ENCODE results near the gene LRFN4. TPM values are rescaled to one million over a fixed set of nuclear protein-coding genes. Genes with fewer than 3 reads are reported as not detected.
"Not testable (repeated sequence)": the region's sequence is repeated elsewhere in the genome, so short reads cannot be mapped to it uniquely, and the experiment has no call there.

The LRFN4 gene
- total RNA-seq, 1 experiment from 2014 or later = 66.7 TPM

DNA sequence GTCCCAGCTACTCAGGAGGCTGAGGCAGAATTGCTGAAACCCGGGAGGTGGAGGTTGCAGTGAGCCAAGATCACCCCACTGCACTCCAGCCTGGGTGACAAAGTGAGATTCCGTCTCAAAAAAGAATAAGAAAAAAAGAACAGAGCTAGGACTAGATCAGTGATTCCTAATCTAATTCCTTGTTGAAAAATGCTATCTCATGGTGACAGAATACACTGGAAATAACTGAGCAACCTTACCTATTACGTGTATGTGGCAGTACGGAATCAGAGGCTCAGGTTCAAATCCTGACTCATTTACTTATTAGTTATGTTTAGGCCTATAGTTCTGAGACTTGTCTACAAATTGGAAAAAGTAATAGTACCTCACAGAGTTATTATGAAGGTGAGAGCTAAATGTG lies 33.2 kb upstream of the LRFN4 start:
- no peak overlapping the region for H4K91ac ChIP-seq (ENCODE audit: insufficient read length, low read depth, low read length)
- no peak overlapping the region for H2AFZ ChIP-seq (ENCODE audit: low read length)

DNA sequence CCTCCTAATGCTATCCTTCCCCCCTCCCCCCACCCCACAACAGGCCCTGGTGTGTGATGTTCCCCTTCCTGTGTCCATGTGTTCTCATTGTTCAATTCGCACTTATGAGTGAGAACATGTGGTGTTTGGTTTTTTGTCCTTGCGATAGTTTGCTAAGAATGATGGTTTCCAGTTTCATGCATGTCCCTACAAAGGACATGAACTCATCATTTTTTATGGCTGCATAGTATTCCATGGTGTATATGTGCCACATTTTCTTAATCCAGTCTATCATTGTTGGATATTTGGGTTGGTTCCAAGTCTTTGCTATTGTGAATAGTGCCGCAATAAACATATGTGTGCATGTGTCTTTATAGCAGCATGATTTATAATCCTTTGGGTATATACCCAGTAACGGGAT lies 32.3 kb upstream of the LRFN4 start:
- H4K8ac ChIP-seq (replicated peaks; ENCODE audit: insufficient read length, low read depth, low read length); H4K20me1 ChIP-seq (ENCODE audit: control insufficient read depth, insufficient read depth, insufficient read length); H3K9me3 ChIP-seq (ENCODE audit: control insufficient read depth, low read depth, low read length); H2BK12ac ChIP-seq (ENCODE audit: insufficient read length, low read depth, low read length); H2BK15ac ChIP-seq (ENCODE audit: low read depth, low read length); H3K27ac Mint-ChIP-seq; H3K4me1 Mint-ChIP-seq; H3K14ac ChIP-seq (ENCODE audit: insufficient read depth, low read length); H3K27me3 Mint-ChIP-seq (ENCODE audit: low read depth); H3K9me3 Mint-ChIP-seq; H3K79me2 ChIP-seq (ENCODE audit: insufficient read depth, low read length); H3K4me1 ChIP-seq (ENCODE audit: insufficient read depth, low read length); H3K56ac ChIP-seq (ENCODE audit: insufficient read length, low read depth, low read length); H3K9ac ChIP-seq (ENCODE audit: extremely low read depth, insufficient read length, low read length); H3K4me3 Mint-ChIP-seq; H4K91ac ChIP-seq (ENCODE audit: insufficient read length, low read depth, low read length); H3K27ac ChIP-seq (ENCODE audit: insufficient read length, low read depth, low read length); H2AFZ ChIP-seq (ENCODE audit: low read length); H2BK20ac ChIP-seq (ENCODE audit: low read depth, low read length, poor library complexity, severe bottlenecking); H2BK5ac ChIP-seq (ENCODE audit: insufficient read length, low read length); H3T11ph ChIP-seq (ENCODE audit: low read length); H3K27me3 ChIP-seq (ENCODE audit: insufficient read depth, low read length); H4K5ac ChIP-seq (ENCODE audit: insufficient read length, low read depth, low read length); H3K4me2 ChIP-seq (ENCODE audit: insufficient read depth, insufficient read length, low read length); H3K23me2 ChIP-seq (ENCODE audit: insufficient read length, low read depth, low read length, poor library complexity, severe bottlenecking); H2BK120ac ChIP-seq (ENCODE audit: low read depth, low read length, poor library complexity, severe bottlenecking); DNase-seq; H3K18ac ChIP-seq (ENCODE audit: insufficient read length, low read depth, low read length); H3K23ac ChIP-seq (ENCODE audit: insufficient read length, low read depth, low read length); H3K4ac ChIP-seq (ENCODE audit: low read depth, low read length); H2AK5ac ChIP-seq (ENCODE audit: insufficient read length, low read length); H3K79me1 ChIP-seq (ENCODE audit: insufficient read depth, low read depth, low read length, poor library complexity, severe bottlenecking): not testable (repeated sequence)
- no CpG with 5 or more reads among the region's 4 CpGs for WGBS (ENCODE audit: extremely low coverage, insufficient read length, low lambda C conversion rate)
- H3K36me3 Mint-ChIP-seq (ENCODE audit: insufficient read depth in 1 of 3, low read depth in 3 of 3) = peaks cover 0 to 37% (median 26%) of the 10 kb centered on the region in 3 experiments; a peak in 4 of 7 replicates

More for the DNA sequence above, 33.2 kb upstream of the LRFN4 start:
- Histone ChIP-seq H3T11ph (ENCODE audit: low read length) (no peak overlapping the region), H2BK5ac (ENCODE audit: insufficient read length, low read length) (no peak overlapping the region), H3K79me1 (ENCODE audit: insufficient read depth, low read depth, low read length, poor library complexity, severe bottlenecking) (no peaks in the 10 kb centered on the region), H3K79me2 (ENCODE audit: insufficient read depth, low read length) (no peaks in the 10 kb centered on the region), H3K14ac (ENCODE audit: insufficient read depth, low read length) (no peak overlapping the region), H3K9me3 (ENCODE audit: control insufficient read depth, low read depth, low read length) (no peaks in the 10 kb centered on the region), H3K23me2 (ENCODE audit: insufficient read length, low read depth, low read length, poor library complexity, severe bottlenecking) (no peaks in the 10 kb centered on the region), H4K20me1 (ENCODE audit: control insufficient read depth, insufficient read depth, insufficient read length) (no peaks in the 10 kb centered on the region), H3K4me2 (ENCODE audit: insufficient read depth, insufficient read length, low read length) (no peak overlapping the region), H2BK20ac (ENCODE audit: low read depth, low read length, poor library complexity, severe bottlenecking) (no peak overlapping the region), H2AK5ac (ENCODE audit: insufficient read length, low read length) (no peak overlapping the region), H2BK15ac (ENCODE audit: low read depth, low read length) (no peak overlapping the region), H3K18ac (ENCODE audit: insufficient read length, low read depth, low read length) (no peak overlapping the region), H2BK12ac (ENCODE audit: insufficient read length, low read depth, low read length) (no peak overlapping the region), H3K27me3 (ENCODE audit: insufficient read depth, low read length) (no peaks in the 10 kb centered on the region), H3K56ac (ENCODE audit: insufficient read length, low read depth, low read length) (no peak overlapping the region), H2BK120ac (ENCODE audit: low read depth, low read length, poor library complexity, severe bottlenecking) (no peak overlapping the region), H3K27ac (ENCODE audit: insufficient read length, low read depth, low read length) (no peak overlapping the region), H3K4ac (ENCODE audit: low read depth, low read length) (no peak overlapping the region), H4K5ac (ENCODE audit: insufficient read length, low read depth, low read length) (no peak overlapping the region), H3K4me1 (ENCODE audit: insufficient read depth, low read length) (no peaks in the 10 kb centered on the region), H3K23ac (ENCODE audit: insufficient read length, low read depth, low read length) (no peak overlapping the region), H3K9ac (ENCODE audit: extremely low read depth, insufficient read length, low read length) (no peak overlapping the region), H4K8ac (replicated peaks; ENCODE audit: insufficient read length, low read depth, low read length) (no peak overlapping the region)
- TF ChIP-seq, protein P1, sequence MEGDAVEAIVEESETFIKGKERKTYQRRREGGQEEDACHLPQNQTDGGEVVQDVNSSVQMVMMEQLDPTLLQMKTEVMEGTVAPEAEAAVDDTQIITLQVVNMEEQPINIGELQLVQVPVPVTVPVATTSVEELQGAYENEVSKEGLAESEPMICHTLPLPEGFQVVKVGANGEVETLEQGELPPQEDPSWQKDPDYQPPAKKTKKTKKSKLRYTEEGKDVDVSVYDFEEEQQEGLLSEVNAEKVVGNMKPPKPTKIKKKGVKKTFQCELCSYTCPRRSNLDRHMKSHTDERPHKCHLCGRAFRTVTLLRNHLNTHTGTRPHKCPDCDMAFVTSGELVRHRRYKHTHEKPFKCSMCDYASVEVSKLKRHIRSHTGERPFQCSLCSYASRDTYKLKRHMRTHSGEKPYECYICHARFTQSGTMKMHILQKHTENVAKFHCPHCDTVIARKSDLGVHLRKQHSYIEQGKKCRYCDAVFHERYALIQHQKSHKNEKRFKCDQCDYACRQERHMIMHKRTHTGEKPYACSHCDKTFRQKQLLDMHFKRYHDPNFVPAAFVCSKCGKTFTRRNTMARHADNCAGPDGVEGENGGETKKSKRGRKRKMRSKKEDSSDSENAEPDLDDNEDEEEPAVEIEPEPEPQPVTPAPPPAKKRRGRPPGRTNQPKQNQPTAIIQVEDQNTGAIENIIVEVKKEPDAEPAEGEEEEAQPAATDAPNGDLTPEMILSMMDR (conservative IDR thresholded peaks at IDR 0.05) = no peak
- H3K4me3 Mint-ChIP-seq = no peak overlapping the region
- no CpG with 5 or more reads among the region's 4 CpGs for WGBS (ENCODE audit: extremely low coverage, insufficient read length, low lambda C conversion rate)
- no peaks in the 10 kb centered on the region for H3K27me3 Mint-ChIP-seq (ENCODE audit: low read depth)
- peak overlapping the region in 1 of 3 experiments; percentile 10; a peak in 1 of 7 replicates for H3K27ac Mint-ChIP-seq
- H3K9me3 Mint-ChIP-seq = peaks cover 0 to 3% of the 10 kb centered on the region in 2 experiments; a peak in 1 of 5 replicates
- peaks cover 3 to 4% of the 10 kb centered on the region in 2 experiments for H3K4me1 Mint-ChIP-seq
- DNase-seq = no peak
- H3K36me3 Mint-ChIP-seq (ENCODE audit: insufficient read depth in 1 of 3, low read depth in 3 of 3) = peaks cover 0 to 40% (median 24%) of the 10 kb centered on the region in 3 experiments; a peak in 4 of 7 replicates

All from H9 (cell line).